Chondrocyte (in vitro differentiated cells): ENCODE results near the gene ATG16L2. TPM values are rescaled to one million over a fixed set of nuclear protein-coding genes. Genes with fewer than 3 reads are reported as not detected.

Source experiments
- DNase-seq: peaks from one replicate; pipeline ENCODE4 v3.0.0; 2021; ENCODE audit warnings: mixed read lengths, low spot score
- H3K27ac Mint-ChIP-seq: one replicate; pipeline ENCODE4 v1.8.0; 2021; ENCODE audit warnings: mild to moderate bottlenecking, moderate library complexity, mixed read lengths; ENCODE audit not compliant: unreplicated experiment
- H3K27me3 Mint-ChIP-seq: 2 replicates; pipeline ENCODE4 v1.8.0; 2021; ENCODE audit warnings: low read depth, mixed read lengths
- H3K36me3 Mint-ChIP-seq: 2 replicates; pipeline ENCODE4 v1.8.0; 2021; ENCODE audit warnings: low read depth, mixed read lengths
- H3K4me1 Mint-ChIP-seq: 2 replicates; pipeline ENCODE4 v1.8.0; 2021; ENCODE audit warnings: low read depth, mild to moderate bottlenecking, mixed read lengths
- H3K4me3 Mint-ChIP-seq: one replicate; pipeline ENCODE4 v1.8.0; 2021; ENCODE audit warnings: mild to moderate bottlenecking, moderate library complexity, mixed read lengths; ENCODE audit not compliant: unreplicated experiment
- H3K9me3 Mint-ChIP-seq: 2 replicates; pipeline ENCODE4 v1.8.0; 2021; ENCODE audit warnings: low read depth, mixed read lengths
- total RNA-seq: library from RNA; stranded (reverse); gene quantifications from 3 replicates; pipeline ENCODE4 v1.2.1, GENCODE V29; 2021
- TF ChIP-seq, protein P1 (sequence below): fragments of 200-600 bp; sonication (generic); IDR thresholded peaks from 2 replicates; pipeline ENCODE4 v1.5.0; 2021; ENCODE audit warnings: antibody characterized with exemption, mild to moderate bottlenecking, moderate library complexity

Gene ATG16L2
- total RNA-seq, 1 donor from 2014 or later: 9.9 TPM

DNA sequence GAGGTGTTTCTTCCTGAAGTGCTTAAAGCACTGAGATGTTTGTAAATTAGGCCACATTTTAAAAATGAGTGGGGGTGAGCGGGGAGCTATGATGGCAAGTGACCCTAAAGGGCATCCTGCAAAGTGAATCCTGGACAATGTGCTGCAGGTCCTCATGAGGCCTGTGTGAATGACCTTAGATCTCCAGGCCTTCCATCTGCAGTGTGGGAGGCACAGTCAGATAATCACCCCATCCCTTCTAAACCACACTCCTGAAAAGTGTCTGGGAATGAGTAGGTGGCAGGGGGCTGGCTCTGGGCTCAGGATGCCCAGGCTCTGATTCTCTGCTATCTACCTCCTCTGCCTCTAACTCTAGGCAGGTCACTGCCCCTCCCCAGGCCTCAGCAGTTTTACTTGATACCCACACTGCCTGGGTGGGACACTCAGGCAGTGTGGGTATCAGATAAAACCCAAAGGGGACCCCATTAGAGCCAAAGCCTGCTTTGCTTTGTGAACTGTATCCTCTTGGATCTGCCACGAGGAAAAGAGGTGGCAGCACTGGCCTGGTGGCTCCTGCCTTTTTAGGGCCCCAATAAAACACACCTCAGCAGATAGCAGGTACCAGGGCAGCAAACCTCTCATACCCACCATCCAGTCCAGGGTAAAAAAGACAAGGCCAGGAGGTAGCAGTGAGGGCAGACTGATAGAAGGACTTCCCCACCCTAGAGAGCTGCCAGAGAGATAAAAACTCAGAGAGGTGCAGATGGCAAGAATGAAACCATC is 30.9 kb upstream of the ATG16L2 start:
- peaks cover 1% of the 10 kb centered on the region for H3K36me3 Mint-ChIP-seq
- no peak overlapping the region for H3K4me3 Mint-ChIP-seq
- no peaks in the 10 kb centered on the region for H3K27me3 Mint-ChIP-seq
- H3K4me1 Mint-ChIP-seq: peaks cover 43% of the 10 kb centered on the region
- no peak for DNase-seq
- H3K27ac Mint-ChIP-seq: no peak overlapping the region
- H3K9me3 Mint-ChIP-seq: no peaks in the 10 kb centered on the region
- TF ChIP-seq, protein P1, sequence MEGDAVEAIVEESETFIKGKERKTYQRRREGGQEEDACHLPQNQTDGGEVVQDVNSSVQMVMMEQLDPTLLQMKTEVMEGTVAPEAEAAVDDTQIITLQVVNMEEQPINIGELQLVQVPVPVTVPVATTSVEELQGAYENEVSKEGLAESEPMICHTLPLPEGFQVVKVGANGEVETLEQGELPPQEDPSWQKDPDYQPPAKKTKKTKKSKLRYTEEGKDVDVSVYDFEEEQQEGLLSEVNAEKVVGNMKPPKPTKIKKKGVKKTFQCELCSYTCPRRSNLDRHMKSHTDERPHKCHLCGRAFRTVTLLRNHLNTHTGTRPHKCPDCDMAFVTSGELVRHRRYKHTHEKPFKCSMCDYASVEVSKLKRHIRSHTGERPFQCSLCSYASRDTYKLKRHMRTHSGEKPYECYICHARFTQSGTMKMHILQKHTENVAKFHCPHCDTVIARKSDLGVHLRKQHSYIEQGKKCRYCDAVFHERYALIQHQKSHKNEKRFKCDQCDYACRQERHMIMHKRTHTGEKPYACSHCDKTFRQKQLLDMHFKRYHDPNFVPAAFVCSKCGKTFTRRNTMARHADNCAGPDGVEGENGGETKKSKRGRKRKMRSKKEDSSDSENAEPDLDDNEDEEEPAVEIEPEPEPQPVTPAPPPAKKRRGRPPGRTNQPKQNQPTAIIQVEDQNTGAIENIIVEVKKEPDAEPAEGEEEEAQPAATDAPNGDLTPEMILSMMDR: no peak

DNA sequence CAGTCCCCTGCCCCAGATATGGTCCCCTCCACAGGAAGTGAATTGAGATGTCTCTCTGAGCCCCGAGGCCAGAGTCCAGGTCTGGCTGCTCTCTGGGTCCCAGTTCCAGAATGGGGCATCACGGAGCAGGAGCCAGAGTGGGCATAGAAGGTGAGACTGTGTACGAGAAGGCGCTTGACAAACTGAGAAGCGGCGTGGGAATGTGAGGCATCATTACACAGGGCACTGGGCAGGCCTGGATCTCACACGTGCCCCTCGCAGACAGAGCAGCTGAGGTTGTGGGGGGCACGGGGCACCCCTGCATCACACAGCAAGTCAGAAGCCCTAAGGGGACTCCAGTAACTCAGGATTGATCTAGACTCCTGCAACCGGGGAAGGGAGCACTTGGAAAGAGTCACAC is 29.5 kb upstream of the ATG16L2 start:
- TF ChIP-seq, protein P1: no peak
- no peaks in the 10 kb centered on the region for H3K27me3 Mint-ChIP-seq

DNA sequence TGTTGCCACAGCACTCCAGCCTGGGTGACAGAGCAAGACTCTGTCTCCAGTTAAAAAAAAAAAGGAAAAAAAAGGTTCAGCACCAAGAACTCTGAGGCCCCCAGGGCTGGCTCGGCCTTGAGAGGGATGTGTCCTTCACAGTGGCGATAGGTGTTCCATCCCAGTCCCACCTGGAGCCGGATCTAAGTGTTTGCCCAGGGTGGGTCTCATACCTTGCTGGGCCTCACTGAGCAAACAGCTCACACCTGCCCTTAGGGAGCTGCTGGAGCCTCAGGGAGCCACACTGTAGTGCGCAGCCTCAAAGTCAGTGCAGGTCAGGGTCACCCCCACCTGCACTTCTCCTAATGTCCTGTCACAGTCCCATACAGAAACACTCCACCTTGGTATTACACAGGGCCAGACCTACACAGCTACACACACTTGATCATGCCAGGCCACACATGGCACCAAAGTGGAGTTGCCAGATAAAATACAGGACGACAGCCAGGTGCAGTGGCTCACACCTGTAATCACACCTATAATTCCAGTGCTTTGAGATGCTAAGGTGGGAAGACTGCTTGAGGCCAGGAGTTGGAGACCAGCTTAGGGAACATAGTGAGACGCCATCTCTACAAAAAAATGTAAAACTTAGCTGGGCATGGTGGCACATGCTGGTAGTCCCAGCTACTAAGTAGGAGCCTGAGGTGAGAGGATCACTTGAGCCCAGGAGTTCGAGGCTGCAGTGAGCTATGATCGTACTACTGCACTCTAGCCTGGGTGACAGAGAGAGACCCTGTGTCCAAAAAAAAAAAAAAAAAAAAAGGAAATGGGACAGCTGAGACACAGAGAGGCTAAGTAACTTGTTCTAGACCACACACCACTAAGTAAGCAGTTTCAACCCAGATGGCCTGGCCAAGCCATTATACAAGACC is 27.7 kb upstream of the ATG16L2 start:
- Mint-ChIP-seq H3K4me3 (no peak overlapping the region), H3K27ac (no peak overlapping the region), H3K4me1 (peaks cover 42% of the 10 kb centered on the region), H3K27me3 (no peaks in the 10 kb centered on the region), H3K9me3 (no peaks in the 10 kb centered on the region), H3K36me3 (no peaks in the 10 kb centered on the region)
- TF ChIP-seq, protein P1: no peak
- no peak for DNase-seq

More for the DNA sequence above, 29.5 kb upstream of the ATG16L2 start:
- no peak for DNase-seq
- H3K27ac Mint-ChIP-seq: no peak overlapping the region
- H3K9me3 Mint-ChIP-seq: no peaks in the 10 kb centered on the region
- H3K4me1 Mint-ChIP-seq: peaks cover 40% of the 10 kb centered on the region
- no peaks in the 10 kb centered on the region for H3K36me3 Mint-ChIP-seq
- H3K4me3 Mint-ChIP-seq: no peak overlapping the region

DNA sequence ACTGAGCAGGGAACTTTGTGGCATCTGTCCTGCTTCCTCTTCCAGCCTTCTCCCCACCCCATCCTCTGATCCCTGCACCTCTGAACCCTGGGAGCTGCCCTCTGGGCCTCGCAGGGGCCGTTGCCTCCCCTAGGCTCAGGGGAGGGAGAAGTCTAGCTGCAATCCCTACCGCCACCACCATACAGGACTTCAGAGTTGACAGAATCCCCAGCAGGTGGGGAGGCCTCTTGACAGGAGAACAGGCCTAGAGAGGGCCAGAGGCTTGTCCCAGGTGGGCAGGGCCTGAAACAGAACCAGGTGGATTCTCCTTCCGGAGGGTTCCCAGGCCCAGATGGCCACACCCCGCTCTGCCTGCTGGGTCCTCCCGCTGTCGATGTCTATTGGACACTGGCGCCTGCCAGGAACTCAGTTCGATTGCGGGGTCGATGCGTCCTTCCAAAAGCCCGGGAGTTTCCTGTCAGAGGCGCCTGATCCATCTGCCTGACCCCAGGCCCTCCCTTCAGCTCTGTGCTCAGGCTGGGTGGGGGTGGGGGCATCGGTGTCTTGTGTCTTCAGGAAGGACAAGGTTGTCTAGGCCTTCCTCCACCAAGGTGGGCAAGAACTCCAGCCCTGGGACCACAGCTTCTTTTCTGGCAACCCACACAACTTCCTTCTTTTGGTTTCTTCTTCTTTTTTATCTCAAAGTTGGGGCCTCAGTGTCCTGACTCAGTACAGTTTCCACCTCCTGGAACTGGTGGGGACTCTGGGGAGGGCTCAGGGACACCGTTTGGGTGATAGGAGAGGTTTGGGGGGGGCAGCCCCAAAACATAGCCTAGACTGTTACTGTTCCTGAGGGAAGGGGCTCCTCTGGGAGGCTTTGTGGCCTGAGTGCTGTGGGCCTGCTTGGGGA is 26.8 kb upstream of the ATG16L2 start:
- no peaks in the 10 kb centered on the region for H3K9me3 Mint-ChIP-seq
- no peaks in the 10 kb centered on the region for H3K27me3 Mint-ChIP-seq
- no peak overlapping the region for H3K4me3 Mint-ChIP-seq
- TF ChIP-seq, protein P1: no peak
- no peak overlapping the region for H3K27ac Mint-ChIP-seq
- DNase-seq: no peak
- H3K36me3 Mint-ChIP-seq: no peaks in the 10 kb centered on the region
- H3K4me1 Mint-ChIP-seq: peaks cover 39% of the 10 kb centered on the region
